ENCODE data around the gene ARMC8.
A peak's percentile ranks its signal among the peaks of the same experiment; 100 is the strongest.

Gene ARMC8

DNA sequence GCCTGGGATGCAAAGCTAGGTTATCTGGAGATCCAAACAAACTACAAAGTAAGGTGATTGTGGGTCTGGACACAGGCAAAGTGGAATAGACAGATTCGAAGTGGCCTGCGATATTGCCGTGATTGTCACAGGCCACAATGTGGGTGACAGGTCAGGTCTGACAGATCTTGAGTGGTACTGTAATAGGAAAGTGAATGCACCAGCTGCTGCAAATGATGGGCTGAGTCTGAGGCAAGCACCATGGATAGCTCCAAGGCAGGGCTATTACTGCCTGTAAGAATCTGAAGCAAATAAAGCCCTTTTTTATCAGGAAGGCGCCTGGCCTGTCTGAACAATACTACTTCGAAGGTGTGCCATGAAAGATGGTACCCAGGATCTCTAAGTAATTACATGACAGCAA lies 10.0 kb downstream of the ARMC8 start:
- peak; percentile 40 for DNase-seq (ENCODE audit: low spot score)
- in situ Hi-C loops (cut with MboI; ENCODE audit: low sequenced_read_pairs, unreplicated experiment): no loop called here
- no peak for TF ChIP-seq CTCF (IDR thresholded peaks at IDR 0.05; ENCODE audit: borderline replicate concordance, control extremely low read depth, extremely low read depth, insufficient read depth, missing control alignments)

GRCh38 chr3:138197524-138197923 lies 10.4 kb downstream of the ARMC8 start:
- no peak for DNase-seq (ENCODE audit: low spot score)
- TF ChIP-seq CTCF (IDR thresholded peaks at IDR 0.05; ENCODE audit: borderline replicate concordance, control extremely low read depth, extremely low read depth, insufficient read depth, missing control alignments): no peak
- in situ Hi-C loops (cut with MboI; ENCODE audit: low sequenced_read_pairs, unreplicated experiment): no loop called here

DNA sequence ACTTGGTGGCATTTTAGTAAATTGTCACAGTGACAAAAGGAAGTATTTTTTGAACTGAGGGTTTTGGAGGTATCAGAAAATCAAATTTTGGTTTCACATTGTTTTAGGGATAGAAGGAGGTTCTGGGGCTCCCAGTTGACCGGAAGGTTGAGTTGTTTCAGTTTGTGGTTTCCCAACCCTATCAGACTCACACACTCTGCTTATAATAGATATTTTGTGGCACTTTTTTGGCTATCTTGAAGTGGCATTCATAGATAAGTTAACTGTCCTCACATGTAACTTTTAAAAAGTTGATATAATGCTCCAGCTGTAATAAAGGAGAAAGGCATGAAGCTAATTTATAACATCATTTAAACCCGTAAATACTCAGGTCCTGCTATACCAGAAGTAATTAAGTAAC lies 12.8 kb downstream of the ARMC8 start:
- no peak for TF ChIP-seq CTCF (IDR thresholded peaks at IDR 0.05; ENCODE audit: borderline replicate concordance, control extremely low read depth, extremely low read depth, insufficient read depth, missing control alignments)
- in situ Hi-C loops (cut with MboI; ENCODE audit: low sequenced_read_pairs, unreplicated experiment): no loop called here
- DNase-seq (ENCODE audit: low spot score): no peak

DNA sequence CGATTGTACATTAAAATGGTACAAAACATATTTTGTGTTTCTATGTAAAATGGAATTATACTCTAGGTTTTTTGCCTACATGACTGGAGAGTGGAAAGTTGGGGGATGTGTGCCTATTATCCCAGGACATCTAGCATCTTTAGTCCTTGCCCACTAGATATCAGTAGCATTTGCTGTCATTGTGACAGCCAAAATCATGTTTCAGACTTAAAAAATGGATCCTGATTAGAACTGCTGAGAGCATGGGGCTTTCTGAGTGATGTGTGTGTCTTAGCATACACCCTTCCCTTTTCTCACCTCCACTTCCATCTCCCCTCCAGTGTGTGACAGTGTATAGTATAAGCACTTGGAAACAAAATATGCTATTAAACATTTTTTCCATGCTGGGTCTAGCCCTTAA lies 13.3 kb downstream of the ARMC8 start:
- no peak for DNase-seq (ENCODE audit: low spot score)
- in situ Hi-C loops (cut with MboI; ENCODE audit: low sequenced_read_pairs, unreplicated experiment): no loop called here
- no peak for TF ChIP-seq CTCF (IDR thresholded peaks at IDR 0.05; ENCODE audit: borderline replicate concordance, control extremely low read depth, extremely low read depth, insufficient read depth, missing control alignments)

DNA sequence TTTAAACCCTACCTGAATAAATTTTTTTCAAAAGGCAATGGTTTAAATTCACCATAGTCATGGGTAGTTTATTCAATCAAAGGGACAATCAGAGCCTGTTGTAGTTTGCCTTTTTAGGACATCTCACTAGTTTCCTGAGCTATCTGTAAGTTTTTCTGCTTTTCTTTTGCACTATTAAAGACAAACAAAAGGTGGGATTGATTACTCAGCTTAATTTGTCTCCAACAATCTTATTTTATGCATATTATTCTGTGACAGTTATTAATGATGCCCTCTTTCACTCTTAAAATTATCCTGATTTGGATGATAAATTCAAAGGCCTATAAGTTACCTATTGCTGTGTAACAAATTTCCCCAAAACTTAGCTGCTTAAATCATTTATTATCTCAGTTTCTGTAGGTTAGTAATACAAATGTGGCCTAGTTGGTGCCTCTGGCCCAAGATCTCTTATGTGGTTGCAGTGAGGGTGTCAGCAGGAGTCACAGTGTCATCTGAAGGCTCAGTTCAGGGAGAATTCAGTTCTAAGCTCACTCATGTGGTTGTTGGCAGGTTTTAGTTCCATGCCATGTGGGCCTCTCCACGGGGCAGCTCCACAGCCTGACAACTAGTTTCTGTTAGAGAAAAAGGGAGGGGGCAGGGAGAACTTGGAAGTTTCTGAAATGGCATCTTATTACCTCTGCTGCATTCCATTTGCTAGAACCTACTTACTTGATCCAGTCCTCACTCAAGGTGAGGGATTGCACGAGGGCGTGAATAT lies 16.0 kb downstream of the ARMC8 start:
- no peak for TF ChIP-seq CTCF (IDR thresholded peaks at IDR 0.05; ENCODE audit: borderline replicate concordance, control extremely low read depth, extremely low read depth, insufficient read depth, missing control alignments)
- DNase-seq (ENCODE audit: low spot score): no peak
- in situ Hi-C loops (cut with MboI; ENCODE audit: low sequenced_read_pairs, unreplicated experiment): no loop called here

GRCh38 chr3:138203938-138204337 lies 16.8 kb downstream of the ARMC8 start:
- no peak for DNase-seq (ENCODE audit: low spot score)
- in situ Hi-C loops (cut with MboI; ENCODE audit: low sequenced_read_pairs, unreplicated experiment): no loop called here
- no peak for TF ChIP-seq CTCF (IDR thresholded peaks at IDR 0.05; ENCODE audit: borderline replicate concordance, control extremely low read depth, extremely low read depth, insufficient read depth, missing control alignments)

All from GM13976 (cell line).